K562 (cell line): ENCODE results near the gene DENND2A. TPM values are rescaled to one million over a fixed set of nuclear protein-coding genes. Genes with fewer than 3 reads are reported as not detected.

Experiments used
- ASH1L ChIP-seq: fragments of 450-650 bp; IDR thresholded peaks from 2 replicates; pipeline ENCODE4 v1.6.1; 2018; ENCODE audit warnings: borderline replicate concordance, mild to moderate bottlenecking, low read depth; ENCODE audit not compliant: partially characterized antibody
- ATF1 ChIP-seq, 2 experiments: fragments of 450-650 bp in 1 of 2; IDR thresholded peaks; 2 replicates each; pipeline ENCODE4 v1.6.1; 2016; ENCODE audit warnings: missing compliant biosample characterization in 1 of 2, missing genetic modification characterization in 1 of 2
- BCOR ChIP-seq: fragments of 450-650 bp; IDR thresholded peaks from 2 replicates; pipeline ENCODE4 v1.6.1; 2016
- CEBPG ChIP-seq, 3 experiments: fragments of 200-800 bp in 1 of 3; sonication (Bioruptor generic) in 1 of 3; sonication (generic) in 1 of 3; formaldehyde crosslinking in 1 of 3; IDR thresholded peaks in 2 of 3; conservative IDR thresholded peaks in 1 of 3; 2 replicates each; pipeline versions ENCODE4 v1.6.1 to v1.8.0; 2016 to 2022; ENCODE audit warnings: missing compliant biosample characterization in 2 of 3, missing genetic modification characterization in 2 of 3, mild to moderate bottlenecking in 1 of 3, missing genetic modification reagents in 1 of 3
- CHD1 ChIP-seq: fragments of 200-600 bp; sonication (generic); IDR thresholded peaks from one replicate; pipeline ENCODE4 v1.6.1; 2012; ENCODE audit warnings: mild to moderate bottlenecking, moderate library complexity, low read length, inconsistent platforms
- CTBP1 ChIP-seq: fragments of 450-650 bp; IDR thresholded peaks from 2 replicates; pipeline ENCODE4 v1.6.1; 2016; ENCODE audit warnings: borderline replicate concordance
- DPF2 ChIP-seq: fragments of 450-650 bp; IDR thresholded peaks from 2 replicates; pipeline ENCODE4 v1.6.1; 2016
- E2F5 ChIP-seq: sonication (generic); formaldehyde crosslinking; IDR thresholded peaks from 2 replicates; pipeline ENCODE4 v1.8.0; 2022; ENCODE audit warnings: mild to moderate bottlenecking, missing genetic modification reagents
- FOXJ3 ChIP-seq: sonication (generic); formaldehyde crosslinking; IDR thresholded peaks from 2 replicates; pipeline ENCODE4 v1.4.0; 2020; ENCODE audit warnings: mild to moderate bottlenecking, missing genetic modification reagents
- KDM1A ChIP-seq, 2 experiments: fragments of 450-650 bp; IDR thresholded peaks; 2 replicates each; pipeline ENCODE4 v1.6.1; 2016; ENCODE audit warnings: mild to moderate bottlenecking in 2 of 2
- KLF13 ChIP-seq: fragments of 450-650 bp; IDR thresholded peaks from 2 replicates; pipeline ENCODE4 v1.6.1; 2016; ENCODE audit warnings: missing genetic modification characterization, low read depth, mild to moderate bottlenecking, missing compliant biosample characterization, moderate library complexity, borderline replicate concordance
- KLF16 ChIP-seq: IDR thresholded peaks from 2 replicates; pipeline ENCODE4 v1.6.1; 2016; ENCODE audit warnings: antibody characterized with exemption
- LCOR ChIP-seq: sonication (generic); formaldehyde crosslinking; IDR thresholded peaks from 2 replicates; pipeline ENCODE4 v1.8.0; 2022; ENCODE audit warnings: mild to moderate bottlenecking, missing genetic modification reagents
- MAFG ChIP-seq: fragments of 450-650 bp; conservative IDR thresholded peaks from 2 replicates; pipeline ENCODE4 v1.6.1; 2016; ENCODE audit warnings: missing genetic modification characterization, missing compliant biosample characterization
- MCM7 ChIP-seq, 2 experiments: fragments of 450-650 bp; IDR thresholded peaks; 2 replicates each; pipeline ENCODE4 v1.6.1; 2016 to 2018
- POLR2A ChIP-seq: fragments of 450-650 bp; conservative IDR thresholded peaks from 2 replicates; pipeline ENCODE4 v1.6.1; 2016
- POLR3A ChIP-seq: IDR thresholded peaks from 2 replicates; pipeline ENCODE4 v1.6.1; 2011; ENCODE audit warnings: borderline replicate concordance, mild to moderate bottlenecking, moderate library complexity; ENCODE audit not compliant: insufficient read length, insufficient read depth; ENCODE audit errors: extremely low read depth
- PYGO2 ChIP-seq: fragments of 450-650 bp; IDR thresholded peaks from 2 replicates; pipeline ENCODE4 v1.6.1; 2016; ENCODE audit warnings: mild to moderate bottlenecking, missing genetic modification characterization, moderate library complexity, missing compliant biosample characterization
- RBM15 ChIP-seq: fragments of 200-400 bp; formaldehyde crosslinking; IDR thresholded peaks from 2 replicates; pipeline ENCODE4 v1.6.1; 2018; ENCODE audit warnings: mild to moderate bottlenecking, low read length, moderate library complexity; ENCODE audit not compliant: insufficient read depth
- RBM39 ChIP-seq: fragments of 200-400 bp; formaldehyde crosslinking; optimal IDR thresholded peaks from 2 replicates; pipeline ENCODE3; 2018; ENCODE audit warnings: low read depth, low read length
- SMAD1 ChIP-seq: fragments of 150-350 bp; IDR thresholded peaks from 2 replicates; pipeline ENCODE4 v1.6.1; 2014; ENCODE audit warnings: low read length, low read depth; ENCODE audit not compliant: partially characterized antibody
- SMARCE1 ChIP-seq: fragments of 450-650 bp; IDR thresholded peaks from 2 replicates; pipeline ENCODE4 v1.7.1; 2016; ENCODE audit warnings: mild to moderate bottlenecking
- ZBTB2 ChIP-seq: fragments of 450-650 bp; IDR thresholded peaks from 2 replicates; pipeline ENCODE4 v1.6.1; 2016; ENCODE audit warnings: antibody characterized with exemption
- ZNF143 ChIP-seq: sonication (generic); formaldehyde crosslinking; IDR thresholded peaks from 2 replicates; pipeline ENCODE4 v1.9.0; 2022; ENCODE audit warnings: mild to moderate bottlenecking, missing genetic modification reagents
- polyA plus RNA-seq, 8 experiments: library from polyadenylated mRNA; depleted of rRNA in 4 of 8; stranded (reverse) in 5 of 8; unstranded in 3 of 8; fragments of >200 nt; fragmentation: Nextera tagmentation in 2 of 8; fragmentation: Illumina TruSeq in 1 of 8; extraction: Ambion mirVana in 2 of 8; extraction: Trizol in 1 of 8; gene quantifications; 2 replicates each; pipeline versions ENCODE4 v1.2.1 to v1.2.3, GENCODE V29; 2011 to 2014; ENCODE audit warnings: inconsistent platforms in 1 of 8, missing spikeins in 1 of 8
- total RNA-seq, 7 experiments: library from RNA; depleted of rRNA in 6 of 7; stranded (reverse); fragments of >200 nt in 6 of 7; fragmentation: Illumina TruSeq in 2 of 7; extraction: Trizol in 2 of 7; gene quantifications; 2 replicates each; pipeline versions ENCODE4 v1.2.1 to v1.2.3, GENCODE V29; 2011 to 2021; ENCODE audit warnings: low replicate concordance in 1 of 7
- TF ChIP-seq, protein P1 (sequence below): sonication (generic); formaldehyde crosslinking; IDR thresholded peaks from 2 replicates; pipeline ENCODE4 v1.9.0; 2022; ENCODE audit warnings: mild to moderate bottlenecking, missing genetic modification reagents
- TF ChIP-seq, protein P2 (sequence below), 3 experiments: fragments of 200-800 bp in 1 of 3; sonication (Bioruptor generic) in 1 of 3; sonication (generic) in 1 of 3; formaldehyde crosslinking in 1 of 3; IDR thresholded peaks; 2 replicates each; pipeline versions ENCODE4 v1.6.1 to v1.8.0; 2016 to 2022; ENCODE audit warnings: mild to moderate bottlenecking in 2 of 3, missing compliant biosample characterization in 2 of 3, missing genetic modification characterization in 2 of 3, missing genetic modification reagents in 1 of 3

DENND2A gene
- total and polyA plus RNA-seq, 9 of the 15 experiments (the other 6 are each of a cell fraction or from before 2014, with no cell fraction given): not detected

GRCh38 chr7:140674899-140675701 is 34.5 kb upstream of the DENND2A start (continued):
- TF ChIP-seq RBM39 (no peak), SMAD1 (no peak), ZBTB2 (no peak), POLR2A (no peak), KDM1A (IDR thresholded peaks at IDR 0.05) (no peak), CEBPG (CRISPR knock-in tag; IDR thresholded peaks at IDR 0.05) (peak; percentile 85), CEBPG (tag; conservative IDR thresholded peaks at IDR 0.05 in 1 of 2, IDR thresholded peaks at IDR 0.05 in 1 of 2) (peak in 1 of 2 experiments; percentile 89; a peak in 2 of 4 replicates), KLF16 (no peak), POLR3A (no peak), MCM7 (IDR thresholded peaks at IDR 0.05) (no peak), SMARCE1 (no peak), E2F5 (CRISPR knock-in tag) (no peak), RBM15 (no peak), ATF1 (CRISPR knock-in tag; IDR thresholded peaks at IDR 0.05) (no peak), ATF1 (tag; IDR thresholded peaks at IDR 0.05) (peak; percentile 59), DPF2 (peak; percentile 23; the same call in 1 of the 2 replicates), PYGO2 (0 out of 2 replicates have a peak, but pooled peaks have one; percentile 12), KLF13 (tag) (no peak), MAFG (tag) (peak; percentile 98), FOXJ3 (no peak), ZNF143 (CRISPR knock-in tag) (0 out of 2 replicates have a peak, but pooled peaks have one; percentile 34), CHD1 (no peak), CTBP1 (peak; percentile 41; the same call in 1 of the 2 replicates), ASH1L (no peak), BCOR (no peak), LCOR (CRISPR knock-in tag) (no peak)
- TF ChIP-seq, protein P1, sequence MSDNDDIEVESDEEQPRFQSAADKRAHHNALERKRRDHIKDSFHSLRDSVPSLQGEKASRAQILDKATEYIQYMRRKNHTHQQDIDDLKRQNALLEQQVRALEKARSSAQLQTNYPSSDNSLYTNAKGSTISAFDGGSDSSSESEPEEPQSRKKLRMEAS (CRISPR knock-in tag): no peak
- TF ChIP-seq, protein P2, sequence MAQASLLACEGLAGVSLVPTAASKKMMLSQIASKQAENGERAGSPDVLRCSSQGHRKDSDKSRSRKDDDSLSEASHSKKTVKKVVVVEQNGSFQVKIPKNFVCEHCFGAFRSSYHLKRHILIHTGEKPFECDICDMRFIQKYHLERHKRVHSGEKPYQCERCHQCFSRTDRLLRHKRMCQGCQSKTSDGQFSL (CRISPR knock-in tag; IDR thresholded peaks at IDR 0.05): no peak
- TF ChIP-seq, protein P2 (tag; IDR thresholded peaks at IDR 0.05): no peak
